Umbilical cord (tissue), 2 donors: Measurements from ENCODE around the gene SPHK1. TPM values are rescaled to one million over a fixed set of nuclear protein-coding genes. Genes with fewer than 3 reads are reported as not detected.
A peak's percentile ranks its signal among the peaks of the same experiment; 100 is the strongest.

Experiments
- DNase-seq: peaks from one replicate; pipeline ENCODE4 v3.0.0-alpha.2; 2015; ENCODE audit warnings: low spot score
- total RNA-seq: library from RNA; depleted of rRNA; stranded (reverse); fragments of >200 nt; gene quantifications from one replicate; pipeline ENCODE4 v1.2.3, GENCODE V29; 2014; ENCODE audit warnings: low replicate concordance; ENCODE audit not compliant: insufficient read depth

Gene SPHK1
- total RNA-seq, 1 donor from 2014 or later, result 2.9 TPM

- DNase-seq, result no peak
Measured at GRCh38 chr17:76363107-76363842, 21.1 kb upstream of the SPHK1 start.

GRCh38 chr17:76365256-76365903 is 19.0 kb upstream of the SPHK1 start:
- no peak for DNase-seq

GRCh38 chr17:76366247-76366646 is 18.2 kb upstream of the SPHK1 start:
- no peak for DNase-seq

GRCh38 chr17:76367642-76368041 is 16.8 kb upstream of the SPHK1 start:
- DNase-seq, result no peak

GRCh38 chr17:76368545-76368944 is 15.9 kb upstream of the SPHK1 start:
- DNase-seq, result peak; percentile 40

GRCh38 chr17:76369379-76369778 is 15.0 kb upstream of the SPHK1 start:
- DNase-seq, result no peak

GRCh38 chr17:76369804-76370203 is 14.6 kb upstream of the SPHK1 start:
- no peak for DNase-seq

- no peak for DNase-seq
Measured at GRCh38 chr17:76370261-76370993, 14.0 kb upstream of the SPHK1 start.

- no peak for DNase-seq
Measured at GRCh38 chr17:76371656-76372628, 12.5 kb upstream of the SPHK1 start.

GRCh38 chr17:76376318-76377133 is 7.9 kb upstream of the SPHK1 start:
- DNase-seq, result no peak

- DNase-seq, result no peak
Measured at GRCh38 chr17:76378548-76379274, 5.7 kb upstream of the SPHK1 start.

GRCh38 chr17:76379275-76379641 is 5.2 kb upstream of the SPHK1 start:
- DNase-seq, result no peak

GRCh38 chr17:76379646-76380376 is 4.6 kb upstream of the SPHK1 start:
- DNase-seq, result no peak

- peak; percentile 54 for DNase-seq
Measured at GRCh38 chr17:76381633-76382350, 2.6 kb upstream of the SPHK1 start.

- DNase-seq, result peak; percentile 65
Measured at GRCh38 chr17:76382351-76382802, 2.0 kb upstream of the SPHK1 start.

GRCh38 chr17:76382803-76383545 is 1.4 kb upstream of the SPHK1 start:
- DNase-seq, result peak; percentile 66

- DNase-seq, result peak; percentile 64
Measured at GRCh38 chr17:76383546-76384221, 725 bp upstream of the SPHK1 start.
